DND-41 (cell line): ENCODE data around the gene TMEM259.

Experiments
- ATAC-seq: fragments of 200-7000 bp; cut with Tn5 transposase; 3 replicates; pipeline ENCODE4 v1.9.1; 2021; ENCODE audit warnings: low read depth; ENCODE audit not compliant: insufficient read depth
- DNase-seq: peaks from one replicate; pipeline ENCODE4 v3.0.0-alpha.2; 2020
- H2AFZ ChIP-seq: 2 replicates; pipeline ENCODE4 v1.6.0; 2012; ENCODE audit warnings: low read depth, low read length
- H3K27ac ChIP-seq: 2 replicates; pipeline ENCODE4 v1.5.1; 2012; ENCODE audit warnings: low read length, inconsistent platforms
- H3K27me3 ChIP-seq: fragments of 200-600 bp; sonication (generic); 2 replicates; pipeline ENCODE4 v1.6.0; 2012; ENCODE audit warnings: low read length, mild to moderate bottlenecking, inconsistent platforms; ENCODE audit not compliant: insufficient read depth, poor library complexity
- H3K36me3 ChIP-seq: 2 replicates; pipeline ENCODE4 v1.5.1; 2012; ENCODE audit warnings: low read length, inconsistent platforms; ENCODE audit not compliant: insufficient read depth
- H3K4me1 ChIP-seq: 2 replicates; pipeline ENCODE4 v1.5.1; 2012; ENCODE audit warnings: mild to moderate bottlenecking, low read length; ENCODE audit not compliant: insufficient read depth
- H3K4me2 ChIP-seq: 2 replicates; pipeline ENCODE4 v1.6.0; 2012; ENCODE audit warnings: mild to moderate bottlenecking, moderate library complexity, low read length, inconsistent platforms; ENCODE audit not compliant: insufficient read depth
- H3K4me3 ChIP-seq, 2 experiments: fragments of 200-600 bp in 1 of 2; shearing (Covaris generic) in 1 of 2; 2 replicates each; pipeline ENCODE4 v1.5.1; 2012 to 2016; ENCODE audit warnings: inconsistent platforms in 2 of 2, low read length in 2 of 2, mild to moderate bottlenecking in 2 of 2, low read depth in 1 of 2, moderate library complexity in 1 of 2
- H3K79me2 ChIP-seq: 2 replicates; pipeline ENCODE4 v1.6.0; 2012; ENCODE audit warnings: low read length, inconsistent platforms; ENCODE audit not compliant: insufficient read depth
- H3K9ac ChIP-seq: 2 replicates; pipeline ENCODE4 v1.6.0; 2012; ENCODE audit warnings: low read depth, mild to moderate bottlenecking, inconsistent platforms, low read length, moderate library complexity
- H3K9me3 ChIP-seq: 2 replicates; pipeline ENCODE4 v1.5.1; 2012; ENCODE audit warnings: low read length, moderate library complexity, mild to moderate bottlenecking, inconsistent platforms; ENCODE audit not compliant: insufficient read depth, severe bottlenecking
- H4K20me1 ChIP-seq: 2 replicates; pipeline ENCODE4 v1.6.0; 2012; ENCODE audit warnings: low read length; ENCODE audit not compliant: insufficient read depth
- EZH2 ChIP-seq: IDR thresholded peaks from 3 replicates; pipeline ENCODE4 v1.6.1; 2012; ENCODE audit warnings: borderline replicate concordance, low read depth, mild to moderate bottlenecking, moderate library complexity, low read length, inconsistent platforms; ENCODE audit not compliant: severe bottlenecking
- TF ChIP-seq, protein P1 (sequence below): IDR thresholded peaks from 2 replicates; pipeline ENCODE4 v1.5.1; 2012; ENCODE audit warnings: borderline replicate concordance, low read length, moderate library complexity, mild to moderate bottlenecking; ENCODE audit not compliant: poor library complexity, severe bottlenecking; ENCODE audit errors: extremely low read depth

Gene TMEM259

GRCh38 chr19:1000095-1000494, 20.8 kb downstream of the TMEM259 start, which contains the start of gene GRIN3B:
GRIN3B (plus strand) TSS chr19:1000419; CDS start chr19:1000438, 19 bp downstream.
- TF ChIP-seq, protein P1, sequence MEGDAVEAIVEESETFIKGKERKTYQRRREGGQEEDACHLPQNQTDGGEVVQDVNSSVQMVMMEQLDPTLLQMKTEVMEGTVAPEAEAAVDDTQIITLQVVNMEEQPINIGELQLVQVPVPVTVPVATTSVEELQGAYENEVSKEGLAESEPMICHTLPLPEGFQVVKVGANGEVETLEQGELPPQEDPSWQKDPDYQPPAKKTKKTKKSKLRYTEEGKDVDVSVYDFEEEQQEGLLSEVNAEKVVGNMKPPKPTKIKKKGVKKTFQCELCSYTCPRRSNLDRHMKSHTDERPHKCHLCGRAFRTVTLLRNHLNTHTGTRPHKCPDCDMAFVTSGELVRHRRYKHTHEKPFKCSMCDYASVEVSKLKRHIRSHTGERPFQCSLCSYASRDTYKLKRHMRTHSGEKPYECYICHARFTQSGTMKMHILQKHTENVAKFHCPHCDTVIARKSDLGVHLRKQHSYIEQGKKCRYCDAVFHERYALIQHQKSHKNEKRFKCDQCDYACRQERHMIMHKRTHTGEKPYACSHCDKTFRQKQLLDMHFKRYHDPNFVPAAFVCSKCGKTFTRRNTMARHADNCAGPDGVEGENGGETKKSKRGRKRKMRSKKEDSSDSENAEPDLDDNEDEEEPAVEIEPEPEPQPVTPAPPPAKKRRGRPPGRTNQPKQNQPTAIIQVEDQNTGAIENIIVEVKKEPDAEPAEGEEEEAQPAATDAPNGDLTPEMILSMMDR = peak; percentile 37
- TF ChIP-seq EZH2 = no peak
- no peaks in the 10 kb centered on the region for H3K79me2 ChIP-seq
- no peak within 1 kb of the TSS for H3K9ac ChIP-seq
- no peak within 1 kb of the TSS for H3K27ac ChIP-seq
- no peaks in the 10 kb centered on the region for H3K9me3 ChIP-seq
- H2AFZ ChIP-seq = no peak within 1 kb of the TSS
- no peaks in the 10 kb centered on the region; the same call in 1 of the 2 replicates for H3K36me3 ChIP-seq
- DNase-seq (peak; percentile 41), ATAC-seq (no peak)
- H3K4me1 ChIP-seq = peaks cover 9% of the 10 kb centered on the region
- no peak within 1 kb of the TSS for H3K4me2 ChIP-seq
- peaks cover 9% of the 10 kb centered on the region for H4K20me1 ChIP-seq
- no peak within 1 kb of the TSS for H3K4me3 ChIP-seq
- peaks cover 6% of the 10 kb centered on the region for H3K27me3 ChIP-seq

DNA sequence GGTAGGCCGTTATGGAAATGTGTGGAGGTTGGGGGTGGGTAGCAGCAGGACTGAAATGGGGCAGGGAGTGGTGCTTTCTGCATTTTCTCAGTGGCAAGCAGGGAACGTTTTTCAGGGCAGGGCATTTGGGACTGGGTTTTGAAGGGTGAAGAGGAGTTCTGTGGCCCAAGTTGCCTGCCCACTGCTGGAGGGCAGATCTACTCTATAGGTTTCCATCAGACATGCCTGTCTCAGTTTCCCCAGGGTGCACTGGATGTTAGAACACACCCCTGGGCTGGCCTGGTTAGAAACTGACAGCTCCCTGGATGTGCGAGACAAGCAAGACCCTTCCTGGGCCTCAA, 21.6 kb downstream of the TMEM259 start:
- Histone ChIP-seq H3K9ac (no peak overlapping the region), H3K4me3 (no peak overlapping the region), H3K4me1 (peaks cover 9% of the 10 kb centered on the region), H4K20me1 (peaks cover 13% of the 10 kb centered on the region), H3K27me3 (peaks cover 6% of the 10 kb centered on the region), H3K4me2 (no peak overlapping the region), H3K79me2 (no peaks in the 10 kb centered on the region), H3K36me3 (peaks cover 2% of the 10 kb centered on the region), H3K9me3 (no peaks in the 10 kb centered on the region), H3K27ac (no peak overlapping the region), H2AFZ (no peak overlapping the region)
- TF ChIP-seq EZH2 = no peak
- no peak for DNase-seq
- ATAC-seq = no peak

DNA sequence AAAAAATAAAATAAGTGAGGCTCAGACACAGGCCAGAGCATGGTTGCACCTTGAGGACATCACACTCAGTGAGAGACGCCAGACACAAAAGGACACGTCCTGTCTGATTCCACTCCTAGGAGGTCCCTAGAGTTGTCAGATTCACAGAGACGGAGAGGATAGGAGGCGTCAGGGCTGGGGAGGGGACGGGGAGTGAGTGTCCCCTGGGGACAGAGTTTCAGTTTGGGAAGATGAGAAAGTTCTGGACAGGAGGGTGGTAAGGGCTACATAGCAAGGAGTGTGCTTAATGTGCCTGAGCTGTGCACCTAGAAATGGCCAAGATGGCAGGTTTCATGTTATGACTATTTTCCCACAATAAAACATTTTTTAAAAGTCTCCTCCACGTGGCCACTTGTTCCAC, 22.9 kb downstream of the TMEM259 start:
- Histone ChIP-seq H3K9me3 (no peaks in the 10 kb centered on the region), H3K4me1 (peaks cover 9% of the 10 kb centered on the region), H3K9ac (no peak overlapping the region), H3K27me3 (peaks cover 6% of the 10 kb centered on the region), H3K36me3 (peaks cover 15% of the 10 kb centered on the region), H4K20me1 (peaks cover 25% of the 10 kb centered on the region), H3K4me2 (no peak overlapping the region), H3K79me2 (no peaks in the 10 kb centered on the region), H3K27ac (no peak overlapping the region), H2AFZ (no peak overlapping the region), H3K4me3 (no peak overlapping the region)
- TF ChIP-seq, protein P1 = no peak
- no peak for TF ChIP-seq EZH2
- ATAC-seq = no peak
- DNase-seq = no peak

GRCh38 chr19:996051-996838, 24.7 kb downstream of the TMEM259 start:
- Histone ChIP-seq H3K36me3 (peaks cover 28% of the 10 kb centered on the region), H3K9ac (no peak overlapping the region), H3K4me3 (no peak overlapping the region), H2AFZ (no peak overlapping the region), H4K20me1 (peaks cover 28% of the 10 kb centered on the region), H3K4me2 (peak overlapping the region; percentile 12; the same call in 1 of the 2 replicates), H3K4me1 (peaks cover 9% of the 10 kb centered on the region), H3K27me3 (peaks cover 6% of the 10 kb centered on the region), H3K9me3 (no peaks in the 10 kb centered on the region), H3K27ac (no peak overlapping the region), H3K79me2 (no peaks in the 10 kb centered on the region)
- DNase-seq = peak; percentile 57
- no peak for TF ChIP-seq EZH2
- TF ChIP-seq, protein P1 = no peak
- ATAC-seq = peak; percentile 62
